Small intestine (tissue), 7 donors: ENCODE data around the gene KCNE1. TPM values are rescaled to one million over a fixed set of nuclear protein-coding genes. Genes with fewer than 3 reads are reported as not detected.
"Not testable (repeated sequence)": the region's sequence is repeated elsewhere in the genome, so short reads cannot be mapped to it uniquely, and the experiment has no call there.

Experiments used
- DNase-seq, 2 donors: peaks; one replicate each; pipeline versions ENCODE4 v3.0.0 to v3.0.0-alpha.2; 2013
- FAIRE-seq: peaks from 2 replicates; lab custom pipeline; 2012; peaks lifted over from hg19 to GRCh38; lab: Jason Lieb, UNC
- H3K27ac ChIP-seq, 3 donors: one replicate each; pipeline ENCODE4 v1.5.1; 2013; ENCODE audit warnings: low read length in 2 of 3, mild to moderate bottlenecking in 2 of 3, control low read depth in 1 of 3, inconsistent platforms in 1 of 3, low read depth in 1 of 3, moderate library complexity in 1 of 3
- H3K27me3 ChIP-seq, 3 donors: one replicate each; pipeline ENCODE4 v1.6.1; 2013; ENCODE audit warnings: low read length in 3 of 3, inconsistent platforms in 1 of 3; ENCODE audit not compliant: control insufficient read depth in 3 of 3, insufficient read depth in 3 of 3
- H3K36me3 ChIP-seq, 3 donors: one replicate each; pipeline ENCODE4 v1.6.1; 2013; ENCODE audit warnings: low read length in 3 of 3, inconsistent platforms in 1 of 3, low read depth in 1 of 3, mild to moderate bottlenecking in 1 of 3, moderate library complexity in 1 of 3; ENCODE audit not compliant: control insufficient read depth in 3 of 3, insufficient read depth in 2 of 3
- H3K4me1 ChIP-seq, 3 donors: one replicate each; pipeline ENCODE4 v1.6.1; 2013; ENCODE audit warnings: low read length in 2 of 3, inconsistent platforms in 1 of 3, low read depth in 1 of 3, mild to moderate bottlenecking in 1 of 3, moderate library complexity in 1 of 3; ENCODE audit not compliant: control insufficient read depth in 3 of 3, insufficient read depth in 2 of 3
- H3K4me3 ChIP-seq, 3 donors: one replicate each; pipeline ENCODE4 v1.5.1; 2013; ENCODE audit warnings: low read length in 3 of 3, control low read depth in 1 of 3, inconsistent platforms in 1 of 3, low read depth in 1 of 3, mild to moderate bottlenecking in 1 of 3, moderate library complexity in 1 of 3
- H3K9me3 ChIP-seq, 2 donors: one replicate each; pipeline ENCODE4 v1.6.1; 2013; ENCODE audit warnings: low read depth in 1 of 2, low read length in 1 of 2; ENCODE audit not compliant: control insufficient read depth in 2 of 2, insufficient read depth in 1 of 2
- WGBS, 3 donors: extraction: QIAGEN DNeasy Blood & Tissue Kit; methylation state at CpG; one replicate each; pipeline ENCODE4 v1.1.7; 2013; 5-methylcytosine and 5-hydroxymethylcytosine counted together
- polyA plus RNA-seq, 4 donors: library from polyadenylated mRNA; stranded (reverse) in 3 of 4; unstranded in 1 of 4; fragments of 200-250 nt in 3 of 4; fragments of 120-200 nt in 1 of 4; gene quantifications; one replicate each; pipeline versions ENCODE4 v1.2.1 to v1.2.3, GENCODE V29; 2013
- donor health status: healthy with polysubstance abuse.
- donor health status: control.
- donor health status: control.
- donor health status: Bipolar disorder and iron deficiency.
- donor health status: healthy.

The KCNE1 gene
- polyA plus RNA-seq, 4 donors: 0.37 to 0.38 TPM; not detected in 2

GRCh38 chr21:34500191-34500590, 11.8 kb downstream of the KCNE1 start:
- H3K27ac ChIP-seq: no peak overlapping the region
- 50 to 70% (median 58%) methylated on average over 1 of the region's 1 CpG for WGBS, 3 donors
- DNase-seq (no peak), FAIRE-seq (no peak)
- no peaks in the 10 kb centered on the region for H3K4me1 ChIP-seq
- H3K27me3 ChIP-seq: peaks cover 0 to 4% (median 2%) of the 10 kb centered on the region in 3 donors
- H3K36me3 ChIP-seq: no peaks in the 10 kb centered on the region
- H3K4me3 ChIP-seq: no peak overlapping the region
- peaks cover 0 to 15% of the 10 kb centered on the region in 2 donors for H3K9me3 ChIP-seq

GRCh38 chr21:34499116-34499515, 12.9 kb downstream of the KCNE1 start:
- peaks cover 0 to 4% (median 2%) of the 10 kb centered on the region in 3 donors for H3K27me3 ChIP-seq
- H3K9me3 ChIP-seq: peaks cover 0 to 15% of the 10 kb centered on the region in 2 donors
- no peak overlapping the region for H3K27ac ChIP-seq
- H3K36me3 ChIP-seq: no peaks in the 10 kb centered on the region
- no peak overlapping the region for H3K4me3 ChIP-seq
- WGBS, 3 donors: 77 to 87% (median 82%) methylated on average over 4 of the region's 4 CpGs
- DNase-seq: no peak
- H3K4me1 ChIP-seq: no peaks in the 10 kb centered on the region
- FAIRE-seq: no peak

GRCh38 chr21:34498623-34499022, 13.4 kb downstream of the KCNE1 start:
- H3K4me3 ChIP-seq: no peak overlapping the region
- DNase-seq (no peak), FAIRE-seq (no peak)
- no peaks in the 10 kb centered on the region for H3K4me1 ChIP-seq
- 50 to 69% (median 65%) methylated on average over 3 of the region's 3 CpGs for WGBS, 3 donors
- H3K27ac ChIP-seq: no peak overlapping the region
- H3K36me3 ChIP-seq: no peaks in the 10 kb centered on the region
- H3K27me3 ChIP-seq: peaks cover 0 to 4% (median 2%) of the 10 kb centered on the region in 3 donors
- peaks cover 0 to 15% of the 10 kb centered on the region in 2 donors for H3K9me3 ChIP-seq

- not testable (repeated sequence) for FAIRE-seq, H3K27ac ChIP-seq, H3K4me3 ChIP-seq, H3K36me3 ChIP-seq, H3K4me1 ChIP-seq, H3K27me3 ChIP-seq, DNase-seq, H3K9me3 ChIP-seq
- WGBS, 3 donors: no CpG with 5 or more reads among the region's 5 CpGs
Observed at GRCh38 chr21:34483854-34484253, 28.2 kb downstream of the KCNE1 start.

GRCh38 chr21:34483435-34483834, 28.6 kb downstream of the KCNE1 start:
- no CpG with 5 or more reads among the region's 3 CpGs for WGBS, 3 donors
- FAIRE-seq, H3K27me3 ChIP-seq: not testable (repeated sequence)

GRCh38 chr21:34467333-34467732, 44.7 kb downstream of the KCNE1 start:
- not testable (repeated sequence) for H3K27me3 ChIP-seq, H3K9me3 ChIP-seq, H3K27ac ChIP-seq, H3K36me3 ChIP-seq, H3K4me3 ChIP-seq, DNase-seq, H3K4me1 ChIP-seq, FAIRE-seq
- no CpG with 5 or more reads among the region's 3 CpGs for WGBS, 3 donors

More at GRCh38 chr21:34483435-34483834, 28.6 kb downstream of the KCNE1 start:
- H3K27ac ChIP-seq, H3K36me3 ChIP-seq, DNase-seq, H3K9me3 ChIP-seq, H3K4me3 ChIP-seq, H3K4me1 ChIP-seq: not testable (repeated sequence)

- FAIRE-seq, H3K27me3 ChIP-seq, H3K9me3 ChIP-seq, DNase-seq, H3K27ac ChIP-seq, H3K4me1 ChIP-seq, H3K36me3 ChIP-seq, H3K4me3 ChIP-seq: not testable (repeated sequence)
- WGBS, 3 donors: no CpG with 5 or more reads among the region's 36 CpGs
Observed at GRCh38 chr21:34459426-34459825, 52.6 kb downstream of the KCNE1 start.

GRCh38 chr21:34458266-34458665, 53.7 kb downstream of the KCNE1 start:
- WGBS, 3 donors: no CpG with 5 or more reads among the region's 7 CpGs
- not testable (repeated sequence) for H3K27ac ChIP-seq, H3K9me3 ChIP-seq, H3K36me3 ChIP-seq, FAIRE-seq, DNase-seq, H3K4me3 ChIP-seq, H3K4me1 ChIP-seq, H3K27me3 ChIP-seq

GRCh38 chr21:34456180-34456579, 55.8 kb downstream of the KCNE1 start:
- WGBS, 3 donors: no CpG with 5 or more reads among the region's 6 CpGs

More at GRCh38 chr21:34456180-34456579, 55.8 kb downstream of the KCNE1 start:
- not testable (repeated sequence) for H3K36me3 ChIP-seq, H3K4me3 ChIP-seq, H3K9me3 ChIP-seq, H3K4me1 ChIP-seq, H3K27me3 ChIP-seq, DNase-seq, H3K27ac ChIP-seq, FAIRE-seq
